ENCODE results near the gene PRH2. TPM values are rescaled to one million over a fixed set of nuclear protein-coding genes. Genes with fewer than 3 reads are reported as not detected.

The PRH2 gene
- total RNA-seq = not detected in 2 replicates

DNA sequence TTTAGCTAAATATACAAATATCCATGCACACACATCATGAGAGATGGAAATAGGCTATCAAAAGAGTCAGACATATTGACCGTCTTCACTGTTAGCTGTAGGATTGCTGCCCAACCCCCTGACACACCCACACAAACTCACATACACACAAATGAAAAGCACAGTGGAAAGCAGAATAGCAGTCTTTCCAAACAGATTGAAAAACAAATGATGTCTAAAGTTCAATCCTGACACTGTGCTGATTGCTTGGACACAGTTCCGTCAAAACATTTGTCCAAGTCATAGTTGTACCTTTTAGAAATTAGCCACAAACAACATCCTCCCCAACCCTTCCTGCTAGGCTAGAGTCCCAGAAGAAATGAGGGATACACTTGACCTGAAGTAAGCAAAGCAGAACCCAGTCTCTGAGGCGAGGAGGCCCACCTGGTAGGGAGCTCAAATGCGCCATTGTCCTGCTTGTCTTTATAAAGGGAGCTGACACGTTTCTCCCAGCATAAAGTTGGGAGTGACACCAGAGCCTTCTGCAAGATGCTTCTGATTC, at the start of gene PRH2:
Gene PRH2, plus strand, starts transcription at position 491 of the 541 bp plus-strand sequence. Its CDS starts 38 bp downstream, at position 529.
- no peak for DNase-seq (ENCODE audit: low read depth)
- TF ChIP-seq, protein P1, sequence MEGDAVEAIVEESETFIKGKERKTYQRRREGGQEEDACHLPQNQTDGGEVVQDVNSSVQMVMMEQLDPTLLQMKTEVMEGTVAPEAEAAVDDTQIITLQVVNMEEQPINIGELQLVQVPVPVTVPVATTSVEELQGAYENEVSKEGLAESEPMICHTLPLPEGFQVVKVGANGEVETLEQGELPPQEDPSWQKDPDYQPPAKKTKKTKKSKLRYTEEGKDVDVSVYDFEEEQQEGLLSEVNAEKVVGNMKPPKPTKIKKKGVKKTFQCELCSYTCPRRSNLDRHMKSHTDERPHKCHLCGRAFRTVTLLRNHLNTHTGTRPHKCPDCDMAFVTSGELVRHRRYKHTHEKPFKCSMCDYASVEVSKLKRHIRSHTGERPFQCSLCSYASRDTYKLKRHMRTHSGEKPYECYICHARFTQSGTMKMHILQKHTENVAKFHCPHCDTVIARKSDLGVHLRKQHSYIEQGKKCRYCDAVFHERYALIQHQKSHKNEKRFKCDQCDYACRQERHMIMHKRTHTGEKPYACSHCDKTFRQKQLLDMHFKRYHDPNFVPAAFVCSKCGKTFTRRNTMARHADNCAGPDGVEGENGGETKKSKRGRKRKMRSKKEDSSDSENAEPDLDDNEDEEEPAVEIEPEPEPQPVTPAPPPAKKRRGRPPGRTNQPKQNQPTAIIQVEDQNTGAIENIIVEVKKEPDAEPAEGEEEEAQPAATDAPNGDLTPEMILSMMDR (conservative IDR thresholded peaks at IDR 0.05; ENCODE audit: low read depth, low read length) = no peak
- no peak within 1 kb of the TSS for H3K4me3 ChIP-seq (ENCODE audit: low read depth, low read length)

DNA sequence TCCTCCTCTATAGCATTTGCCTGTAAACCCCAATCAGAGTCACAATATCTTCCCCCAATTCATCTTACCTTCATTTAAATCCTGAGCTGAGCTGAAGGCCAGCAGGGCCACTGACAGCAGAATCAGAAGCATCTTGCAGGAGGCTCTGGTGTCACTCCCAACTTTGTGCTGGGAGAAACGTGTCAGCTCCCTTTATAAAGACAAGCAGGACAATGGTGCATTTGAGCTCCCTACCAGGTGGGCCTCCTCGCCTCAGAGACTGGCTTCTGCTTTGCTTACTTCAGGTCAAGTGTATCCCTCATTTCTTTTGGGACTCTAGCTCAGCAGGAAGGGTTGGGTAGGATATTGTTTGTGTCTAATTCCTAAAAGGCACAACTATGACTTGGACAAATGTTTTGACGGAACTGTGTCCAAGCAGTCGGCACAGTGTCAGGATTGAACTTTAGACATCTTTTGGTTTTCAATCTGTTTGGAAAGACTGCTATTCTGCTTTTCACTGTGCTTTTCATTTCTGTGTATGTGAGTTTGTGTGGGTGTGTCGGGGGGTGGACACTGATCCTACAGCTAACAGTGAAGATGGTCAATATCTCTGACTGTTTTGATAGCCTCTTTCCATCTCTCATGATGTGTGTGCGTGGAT, 44.8 kb upstream of the PRH2 start, which contains the start of gene PRH1:
Gene PRH1, minus strand, starts transcription at position 170 of the 640 bp plus-strand sequence. Its CDS starts 38 bp downstream, at position 132.
- no peak for DNase-seq (ENCODE audit: low read depth)
- H3K4me3 ChIP-seq (ENCODE audit: low read depth, low read length) = no peak within 1 kb of the TSS
- TF ChIP-seq, protein P1 (conservative IDR thresholded peaks at IDR 0.05; ENCODE audit: low read depth, low read length) = no peak

DNA sequence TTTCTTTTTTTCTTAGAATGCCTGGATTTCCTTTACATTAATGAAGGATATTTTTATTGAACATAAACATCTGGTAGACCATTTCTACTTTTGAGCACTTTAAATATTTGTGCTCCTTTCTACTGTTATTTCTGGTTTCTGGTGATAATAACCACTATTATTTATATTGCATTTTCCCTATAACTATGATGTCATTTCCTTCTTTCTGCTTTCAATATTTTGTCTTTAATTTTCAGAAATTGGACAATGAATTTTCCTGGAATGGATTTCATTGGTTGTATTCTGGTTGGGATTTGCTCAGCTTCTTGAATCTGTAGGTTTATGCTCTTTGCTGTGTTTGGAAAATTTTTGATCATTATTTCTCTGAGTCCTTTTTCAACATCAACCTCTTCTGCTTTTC, 39.8 kb upstream of the PRH2 start:
- DNase-seq (ENCODE audit: low read depth) = no peak
- no peak overlapping the region for H3K4me3 ChIP-seq (ENCODE audit: low read depth, low read length)
- TF ChIP-seq, protein P1 (conservative IDR thresholded peaks at IDR 0.05; ENCODE audit: low read depth, low read length) = no peak

DNA sequence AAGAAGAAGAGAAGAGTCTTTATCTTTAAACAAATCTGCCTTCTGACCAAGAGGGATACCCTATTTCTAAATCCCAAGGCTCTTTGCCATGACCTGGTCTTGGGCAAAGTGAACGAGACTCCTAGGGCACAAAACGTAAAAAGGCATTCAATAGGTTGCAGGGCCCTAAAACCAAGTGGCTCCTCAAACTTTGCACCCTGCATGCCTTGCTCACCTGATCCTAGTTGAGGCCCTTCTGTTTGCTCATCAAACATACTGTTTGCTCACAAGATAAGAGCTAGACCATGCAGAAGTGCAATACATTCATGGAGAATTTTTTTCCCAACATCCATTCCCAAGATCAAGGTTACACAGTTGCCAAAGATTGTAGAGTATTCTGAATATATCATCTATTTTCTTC, 37.1 kb upstream of the PRH2 start:
- DNase-seq (ENCODE audit: low read depth) = no peak
- TF ChIP-seq, protein P1 (conservative IDR thresholded peaks at IDR 0.05; ENCODE audit: low read depth, low read length) = no peak
- no peak overlapping the region for H3K4me3 ChIP-seq (ENCODE audit: low read depth, low read length)

DNA sequence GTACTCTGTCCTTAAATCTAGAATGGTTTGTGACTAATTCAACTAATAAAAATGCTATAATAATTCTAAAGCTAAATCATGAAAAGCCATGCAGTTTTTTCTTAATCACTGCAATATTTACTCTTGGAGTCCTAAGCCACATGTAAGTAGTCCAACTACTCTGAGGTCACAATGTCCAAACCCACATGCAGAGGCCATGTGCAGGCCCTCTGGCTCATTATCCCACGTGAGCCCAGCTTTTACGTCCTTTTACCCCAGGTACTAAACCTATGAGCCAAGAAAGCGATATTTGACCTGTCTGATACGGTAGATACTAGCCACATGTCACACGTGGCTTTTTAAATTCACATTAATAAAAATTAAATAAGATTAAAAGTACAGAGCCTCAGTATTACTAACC, 32.2 kb upstream of the PRH2 start:
- no peak for DNase-seq (ENCODE audit: low read depth)
- TF ChIP-seq, protein P1 (conservative IDR thresholded peaks at IDR 0.05; ENCODE audit: low read depth, low read length) = no peak
- no peak overlapping the region for H3K4me3 ChIP-seq (ENCODE audit: low read depth, low read length)

DNA sequence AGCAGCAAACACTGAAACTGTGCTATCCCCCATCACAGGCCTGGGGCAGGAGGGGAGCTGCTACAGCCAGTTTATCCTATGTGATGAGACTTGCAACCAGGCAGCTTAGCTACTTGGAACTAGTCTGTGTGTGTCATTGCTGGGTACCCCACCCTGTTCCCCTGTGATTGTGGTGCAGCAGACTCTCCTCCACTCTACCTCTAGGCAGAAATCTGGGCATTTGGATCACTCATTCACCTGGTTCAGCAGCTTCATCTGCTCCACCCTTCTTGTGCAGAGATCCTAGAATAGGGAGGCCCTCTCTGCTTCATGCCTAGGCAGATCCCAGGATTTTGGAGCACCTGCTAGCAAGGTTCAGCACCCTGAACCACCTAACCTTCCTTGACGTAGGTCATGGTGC, 28.5 kb upstream of the PRH2 start:
- TF ChIP-seq, protein P1 (conservative IDR thresholded peaks at IDR 0.05; ENCODE audit: low read depth, low read length) = no peak
- H3K4me3 ChIP-seq (ENCODE audit: low read depth, low read length) = no peak overlapping the region
- no peak for DNase-seq (ENCODE audit: low read depth)

DNA sequence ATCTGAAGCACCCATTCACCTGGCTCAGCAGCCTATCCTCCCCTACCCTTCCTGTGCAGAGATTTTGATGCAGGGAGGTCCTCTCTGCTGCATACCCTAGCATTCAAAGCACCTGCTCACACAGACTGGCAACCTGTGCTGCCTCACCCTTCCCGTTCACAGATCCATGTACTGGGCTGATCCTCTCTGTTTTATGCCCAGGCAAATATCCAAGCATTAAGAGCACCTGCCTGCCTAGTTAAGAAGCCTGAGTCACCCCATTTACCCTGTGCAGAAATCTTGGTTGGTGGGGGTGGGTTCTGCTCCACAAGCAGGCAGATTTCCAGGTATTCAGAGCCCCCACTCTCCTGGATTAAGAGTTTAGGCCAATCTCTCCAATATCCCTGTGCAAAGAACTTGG, 28.1 kb upstream of the PRH2 start:
- H3K4me3 ChIP-seq (ENCODE audit: low read depth, low read length) = no peak overlapping the region
- TF ChIP-seq, protein P1 (conservative IDR thresholded peaks at IDR 0.05; ENCODE audit: low read depth, low read length) = no peak
- no peak for DNase-seq (ENCODE audit: low read depth)

Measured in epithelial cell of proximal tubule (primary cell).